ENCODE data around the gene RIN1.

The RIN1 gene

GRCh38 chr11:66367561-66368312 lies 31.5 kb upstream of the RIN1 start (continued):
- TF ChIP-seq ZNF70 (CRISPR knock-in tag; IDR thresholded peaks at IDR 0.05) (no peak), POU6F1 (CRISPR knock-in tag; IDR thresholded peaks at IDR 0.05; ENCODE audit: borderline replicate concordance, low read depth) (no peak), TOX (CRISPR knock-in tag; IDR thresholded peaks at IDR 0.05; ENCODE audit: borderline replicate concordance) (no peak), CSRNP3 (CRISPR knock-in tag; IDR thresholded peaks at IDR 0.05) (no peak), GLIS3 (CRISPR knock-in tag; IDR thresholded peaks at IDR 0.05) (no peak), ZC3H10 (CRISPR knock-in tag; IDR thresholded peaks at IDR 0.05) (no peak)

- TF ChIP-seq CSDC2 (CRISPR knock-in tag; IDR thresholded peaks at IDR 0.05), result no peak
- no peak for TF ChIP-seq ESRRG (CRISPR knock-in tag; IDR thresholded peaks at IDR 0.05)
- no peak for TF ChIP-seq ZFP30 (CRISPR knock-in tag; IDR thresholded peaks at IDR 0.05)
- TF ChIP-seq TSHZ2 (CRISPR knock-in tag; IDR thresholded peaks at IDR 0.05), result no peak
- no peak for TF ChIP-seq ZNF8 (CRISPR knock-in tag; IDR thresholded peaks at IDR 0.05)
- no peak for TF ChIP-seq CSRNP3 (CRISPR knock-in tag; IDR thresholded peaks at IDR 0.05)
- no peak for TF ChIP-seq POU6F1 (CRISPR knock-in tag; IDR thresholded peaks at IDR 0.05; ENCODE audit: borderline replicate concordance, low read depth)
- no peak for TF ChIP-seq ARNTL (CRISPR knock-in tag; IDR thresholded peaks at IDR 0.05; ENCODE audit: borderline replicate concordance, low read depth)
- TF ChIP-seq PPARA (CRISPR knock-in tag; IDR thresholded peaks at IDR 0.05; ENCODE audit: borderline replicate concordance), result no peak
- no peak for TF ChIP-seq OSR1 (CRISPR knock-in tag; IDR thresholded peaks at IDR 0.05)
- TF ChIP-seq ZNF565 (CRISPR knock-in tag; conservative IDR thresholded peaks at IDR 0.05; ENCODE audit: low read depth), result no peak
- no peak for TF ChIP-seq ZNF70 (CRISPR knock-in tag; IDR thresholded peaks at IDR 0.05)
- TF ChIP-seq TOX (CRISPR knock-in tag; IDR thresholded peaks at IDR 0.05; ENCODE audit: borderline replicate concordance), result no peak
- no peak for TF ChIP-seq ISL1 (CRISPR knock-in tag; IDR thresholded peaks at IDR 0.05)
- TF ChIP-seq PATZ1 (CRISPR knock-in tag; IDR thresholded peaks at IDR 0.05; ENCODE audit: borderline replicate concordance), result no peak
- no peak for TF ChIP-seq SNAI2 (CRISPR knock-in tag; IDR thresholded peaks at IDR 0.05)
- TF ChIP-seq BACH2 (CRISPR knock-in tag; IDR thresholded peaks at IDR 0.05; ENCODE audit: borderline replicate concordance), result no peak
- TF ChIP-seq TCF4 (CRISPR knock-in tag; IDR thresholded peaks at IDR 0.05; ENCODE audit: borderline replicate concordance), result no peak
- no peak for TF ChIP-seq CREB5 (CRISPR knock-in tag; IDR thresholded peaks at IDR 0.05; ENCODE audit: low read depth)
- ATAC-seq, result no peak
These were observed 30.7 kb upstream of the RIN1 start for GRCh38 chr11:66366844-66367477.

Measured in SK-N-SH treated with all-trans-retinoic acid at 6 μM for 48 hours (cell line).